H54 (cell line): ENCODE results near the gene OR2L3.

Source experiments
- DNase-seq: peaks from one replicate; pipeline ENCODE4 v3.0.0; 2011; ENCODE audit warnings: low spot score, mixed read lengths; ENCODE audit not compliant: insufficient read length
- FAIRE-seq: peaks from 3 replicates; lab custom pipeline; 2011; peaks lifted over from hg19 to GRCh38; lab: Jason Lieb, UNC
- POLR2A ChIP-seq: IDR thresholded peaks from 2 replicates; pipeline ENCODE4 v1.6.1; 2011; ENCODE audit warnings: low read depth, mild to moderate bottlenecking, low read length

Gene OR2L3

DNA sequence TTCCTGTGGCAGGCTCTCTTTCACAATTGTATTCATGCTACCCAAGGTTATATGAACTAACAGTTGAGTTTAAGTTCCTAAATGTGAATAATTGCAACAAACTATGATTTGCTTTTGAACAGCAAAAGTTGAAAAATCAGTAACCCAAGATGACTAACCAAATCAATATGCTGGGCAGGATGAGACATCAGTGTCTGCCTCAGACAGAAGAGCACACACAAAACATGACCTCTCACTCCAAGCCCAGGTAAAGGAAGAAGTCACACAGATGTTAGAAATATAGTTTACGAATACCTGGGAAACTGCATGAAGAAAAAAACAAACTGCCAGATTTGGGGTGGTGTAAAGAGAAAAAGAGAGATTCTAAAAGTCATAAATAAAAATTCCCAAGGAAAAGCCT, 51.9 kb downstream of the OR2L3 start:
- FAIRE-seq = no peak

DNA sequence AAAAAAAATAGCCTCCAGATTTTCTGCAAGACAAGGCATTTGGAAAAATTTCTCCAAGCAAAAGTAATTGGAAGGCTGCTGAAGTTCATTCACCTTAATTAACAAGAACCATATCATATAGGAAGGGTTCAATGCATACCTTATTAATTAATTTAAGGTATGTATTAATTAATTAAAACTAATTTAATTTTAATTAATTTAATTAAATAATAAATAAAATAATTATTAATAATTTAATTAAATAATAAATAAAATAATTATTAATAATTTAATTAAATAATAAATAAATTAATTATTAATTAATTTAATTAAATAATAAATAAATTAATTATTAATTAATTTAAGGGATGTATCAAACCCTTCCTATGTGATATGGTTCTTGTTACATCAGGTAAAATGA, 56.2 kb downstream of the OR2L3 start:
- FAIRE-seq (no peak), DNase-seq (no peak)
- TF ChIP-seq POLR2A = no peak

More for the DNA sequence above, 51.9 kb downstream of the OR2L3 start:
- TF ChIP-seq POLR2A = no peak
- no peak for DNase-seq

DNA sequence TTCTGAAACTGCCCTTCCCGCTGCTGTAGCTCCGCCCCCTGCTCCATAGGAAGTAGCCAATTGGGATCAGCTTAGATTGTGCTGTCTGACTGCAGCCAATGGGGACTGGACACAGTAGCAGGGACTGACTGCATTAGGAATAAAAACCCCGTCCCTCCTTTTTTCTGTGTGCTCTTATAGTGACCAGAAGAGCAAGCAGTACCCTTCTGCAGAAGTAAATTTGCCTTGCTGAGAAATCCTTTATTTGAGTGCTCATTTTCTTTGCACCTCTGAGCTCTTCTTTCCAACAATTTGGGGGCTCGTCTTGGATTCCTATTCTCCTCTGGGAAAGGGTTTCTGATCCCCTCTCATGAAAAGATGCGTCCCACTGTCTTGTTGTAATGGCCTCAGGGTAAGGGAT, 64.5 kb downstream of the OR2L3 start:
- DNase-seq (no peak), FAIRE-seq (no peak)
- no peak for TF ChIP-seq POLR2A
